ENCODE results near the gene ZSCAN2. TPM values are rescaled to one million over a fixed set of nuclear protein-coding genes. Genes with fewer than 3 reads are reported as not detected.

ZSCAN2 gene
- total RNA-seq, 3 donors from 2014 or later, result 6.3 to 9.3 (median 6.6) TPM

DNA sequence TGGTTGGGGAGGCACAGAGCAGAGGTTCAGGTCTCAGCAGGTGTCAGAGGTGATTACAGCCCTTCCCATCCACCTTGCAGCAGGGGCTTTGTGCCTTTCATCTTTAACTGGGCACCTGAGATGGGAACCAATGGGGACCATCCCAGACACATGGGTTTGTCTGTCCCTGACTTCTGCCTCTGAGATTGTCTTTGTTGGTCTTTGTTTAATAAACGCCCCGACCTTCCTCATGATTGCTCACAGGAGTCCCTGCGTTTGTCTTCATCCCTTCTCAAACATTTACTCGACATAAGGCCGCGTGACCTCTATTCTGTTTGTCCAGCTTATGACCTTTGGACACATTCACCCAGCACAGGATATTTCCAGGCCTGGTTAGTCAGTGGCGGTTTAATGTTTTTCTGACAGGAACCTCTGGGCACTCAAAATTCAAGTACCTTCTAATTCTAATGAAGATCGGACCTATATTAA, 5.9 kb downstream of the ZSCAN2 start:
- Mint-ChIP-seq H3K4me3 (no peak overlapping the region), H3K4me1 (ENCODE audit: low read depth) (peaks cover 40% of the 10 kb centered on the region), H3K9me3 (no peaks in the 10 kb centered on the region), H3K27me3 (ENCODE audit: low read depth) (no peaks in the 10 kb centered on the region), H3K36me3 (ENCODE audit: insufficient read depth) (peaks cover 18% of the 10 kb centered on the region)
- no peak for DNase-seq
- ATAC-seq, result no peak

DNA sequence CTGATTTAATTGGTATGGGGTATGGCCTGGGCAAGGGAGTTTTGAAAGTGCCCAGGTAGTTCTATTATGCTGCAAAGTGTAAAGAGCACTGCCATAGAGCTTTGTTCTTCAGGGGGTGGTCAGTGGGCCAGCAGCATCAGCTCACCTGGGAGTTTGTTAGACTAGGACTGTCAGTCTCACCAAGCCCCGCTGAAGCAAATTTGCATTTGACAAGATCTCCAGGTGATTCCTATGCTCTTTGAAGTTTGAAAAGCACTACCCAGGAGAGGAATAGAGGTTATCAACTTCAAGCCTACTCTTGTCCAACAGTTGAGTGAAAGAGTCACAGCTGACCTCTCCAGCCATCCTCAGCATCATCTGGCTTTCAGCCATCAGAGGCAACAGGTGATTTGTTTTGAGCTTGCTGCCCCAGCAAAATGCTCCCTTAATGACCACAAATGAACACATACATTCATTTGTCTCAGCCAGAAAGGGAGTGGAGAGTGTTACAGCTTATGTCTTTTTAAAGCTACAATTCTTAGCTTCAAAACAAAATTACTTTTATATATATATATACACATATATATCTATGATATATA, 8.0 kb downstream of the ZSCAN2 start:
- no peak for ATAC-seq
- H3K4me3 Mint-ChIP-seq, result no peak overlapping the region
- H3K36me3 Mint-ChIP-seq (ENCODE audit: insufficient read depth), result peaks cover 15% of the 10 kb centered on the region
- DNase-seq, result no peak
- no peaks in the 10 kb centered on the region for H3K9me3 Mint-ChIP-seq
- H3K4me1 Mint-ChIP-seq (ENCODE audit: low read depth), result peaks cover 26% of the 10 kb centered on the region
- no peaks in the 10 kb centered on the region for H3K27me3 Mint-ChIP-seq (ENCODE audit: low read depth)

DNA sequence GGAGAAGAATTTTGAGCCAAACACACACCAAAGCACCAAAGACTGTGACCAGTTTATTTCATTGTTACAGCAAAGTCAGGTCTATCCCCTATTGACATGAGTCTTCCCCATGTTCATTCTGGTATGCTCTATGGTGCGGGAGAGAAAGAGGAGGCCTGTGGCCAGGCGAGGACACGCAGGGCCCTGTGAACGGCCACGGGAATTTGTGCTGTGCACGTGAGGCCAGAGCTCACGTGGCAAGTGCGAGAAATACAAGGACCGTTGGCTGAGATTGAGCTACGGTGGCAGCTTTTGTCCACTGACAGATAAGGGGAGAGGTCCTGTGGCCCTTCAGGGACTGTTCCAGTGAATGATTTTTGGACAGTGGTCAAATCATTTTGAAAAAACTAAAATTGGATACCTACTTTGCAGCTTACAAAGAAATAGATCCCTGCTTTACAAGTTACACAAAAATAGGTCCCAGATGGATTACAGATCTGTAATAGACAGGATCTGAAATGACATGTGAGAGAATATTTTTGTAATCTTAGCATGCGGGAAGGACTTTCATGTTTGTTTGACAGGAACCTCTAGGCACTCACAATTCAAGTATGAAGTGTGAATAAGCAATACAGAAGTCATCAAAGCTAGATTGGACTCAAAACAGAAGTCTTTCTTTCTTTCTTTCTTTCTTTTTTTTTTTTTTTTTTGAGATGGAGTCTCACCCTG, 9.2 kb downstream of the ZSCAN2 start:
- H3K4me1 Mint-ChIP-seq (ENCODE audit: low read depth), result peaks cover 19% of the 10 kb centered on the region
- peaks cover 15% of the 10 kb centered on the region for H3K36me3 Mint-ChIP-seq (ENCODE audit: insufficient read depth)
- no peak overlapping the region for H3K4me3 Mint-ChIP-seq
- no peak for DNase-seq
- H3K9me3 Mint-ChIP-seq, result no peaks in the 10 kb centered on the region
- H3K27me3 Mint-ChIP-seq (ENCODE audit: low read depth), result no peaks in the 10 kb centered on the region
- no peak for ATAC-seq

DNA sequence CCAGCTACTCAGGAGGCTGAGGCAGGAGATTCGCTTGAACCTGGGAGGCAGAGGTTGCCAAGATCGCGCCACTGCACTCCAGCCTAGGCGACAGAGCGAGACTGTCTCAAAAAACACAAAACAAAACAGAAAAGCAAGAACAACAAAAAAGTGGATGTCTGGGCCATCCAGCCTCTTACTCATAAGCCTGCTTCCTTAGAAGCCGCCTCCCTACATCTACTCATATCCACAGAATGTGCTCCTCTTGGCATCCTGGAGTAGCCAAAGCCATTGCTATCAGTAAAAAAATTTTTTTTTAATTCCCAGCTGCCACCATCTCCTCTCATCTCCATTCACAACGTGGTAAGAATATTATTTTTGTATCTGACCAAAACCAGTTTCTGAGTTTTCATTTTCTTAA, 10.8 kb downstream of the ZSCAN2 start:
- peaks cover 6% of the 10 kb centered on the region for H3K4me1 Mint-ChIP-seq (ENCODE audit: low read depth)
- no peaks in the 10 kb centered on the region for H3K9me3 Mint-ChIP-seq
- ATAC-seq, result no peak
- no peak overlapping the region for H3K4me3 Mint-ChIP-seq
- peaks cover 14% of the 10 kb centered on the region for H3K36me3 Mint-ChIP-seq (ENCODE audit: insufficient read depth)
- no peaks in the 10 kb centered on the region for H3K27me3 Mint-ChIP-seq (ENCODE audit: low read depth)
- no peak for DNase-seq

DNA sequence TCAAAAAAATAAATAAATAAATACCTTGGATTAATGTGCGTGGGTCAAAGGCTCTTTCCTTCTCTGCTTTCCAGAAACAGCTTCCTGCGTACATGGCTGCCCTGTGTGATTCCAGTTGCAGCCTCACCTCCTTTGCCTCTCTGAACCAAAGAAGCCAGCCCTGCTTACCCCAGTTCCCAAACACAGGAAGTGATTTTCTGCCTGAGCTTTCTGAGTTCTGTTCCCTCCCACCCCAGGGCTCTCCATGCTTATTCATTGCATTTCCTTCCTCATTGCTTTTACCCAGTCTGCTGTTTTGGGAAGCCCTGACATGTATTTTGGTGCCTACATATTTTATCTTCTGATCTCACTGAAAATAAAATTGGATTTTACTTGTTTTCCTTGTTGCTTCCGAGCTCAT, 15.4 kb downstream of the ZSCAN2 start:
- H3K9me3 Mint-ChIP-seq, result peaks cover 13% of the 10 kb centered on the region
- ATAC-seq, result no peak
- DNase-seq, result no peak
- no peak overlapping the region for H3K4me3 Mint-ChIP-seq
- peaks cover 20% of the 10 kb centered on the region for H3K36me3 Mint-ChIP-seq (ENCODE audit: insufficient read depth)
- no peaks in the 10 kb centered on the region for H3K27me3 Mint-ChIP-seq (ENCODE audit: low read depth)
- peaks cover 1% of the 10 kb centered on the region for H3K4me1 Mint-ChIP-seq (ENCODE audit: low read depth)

DNA sequence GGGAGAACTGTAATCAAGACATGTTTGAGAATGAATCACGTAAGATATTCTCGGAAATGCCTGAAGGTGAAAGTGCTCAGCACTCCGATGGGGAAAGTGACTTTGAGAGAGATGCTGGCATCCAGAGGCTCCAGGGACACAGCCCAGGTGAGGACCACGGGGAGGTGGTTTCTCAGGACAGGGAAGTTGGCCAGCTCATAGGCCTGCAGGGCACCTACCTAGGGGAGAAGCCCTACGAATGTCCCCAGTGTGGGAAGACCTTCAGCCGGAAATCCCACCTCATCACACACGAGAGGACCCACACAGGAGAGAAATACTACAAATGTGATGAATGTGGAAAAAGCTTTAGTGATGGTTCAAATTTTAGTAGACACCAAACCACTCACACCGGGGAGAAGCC, 19.8 kb downstream of the ZSCAN2 start:
- Mint-ChIP-seq H3K4me1 (ENCODE audit: low read depth) (no peaks in the 10 kb centered on the region), H3K9me3 (peaks cover 15% of the 10 kb centered on the region), H3K36me3 (ENCODE audit: insufficient read depth) (peaks cover 36% of the 10 kb centered on the region), H3K4me3 (no peak overlapping the region), H3K27me3 (ENCODE audit: low read depth) (no peaks in the 10 kb centered on the region)
- ATAC-seq, result no peak
- DNase-seq, result no peak

DNA sequence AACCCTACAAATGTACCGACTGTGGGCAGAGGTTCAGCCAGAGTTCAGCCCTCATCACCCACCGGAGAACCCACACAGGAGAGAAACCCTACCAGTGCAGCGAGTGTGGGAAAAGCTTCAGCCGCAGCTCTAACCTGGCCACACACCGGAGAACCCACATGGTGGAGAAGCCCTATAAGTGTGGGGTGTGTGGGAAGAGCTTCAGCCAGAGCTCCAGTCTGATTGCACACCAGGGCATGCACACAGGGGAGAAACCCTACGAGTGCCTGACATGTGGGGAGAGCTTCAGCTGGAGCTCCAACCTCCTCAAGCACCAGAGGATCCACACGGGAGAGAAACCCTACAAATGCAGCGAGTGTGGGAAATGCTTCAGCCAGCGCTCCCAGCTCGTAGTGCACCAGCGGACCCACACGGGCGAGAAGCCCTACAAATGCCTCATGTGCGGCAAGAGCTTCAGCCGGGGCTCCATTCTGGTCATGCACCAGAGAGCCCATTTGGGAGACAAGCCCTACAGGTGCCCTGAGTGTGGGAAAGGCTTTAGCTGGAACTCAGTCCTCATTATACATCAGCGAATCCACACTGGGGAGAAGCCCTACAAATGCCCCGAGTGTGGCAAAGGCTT, 20.7 kb downstream of the ZSCAN2 start:
- H3K27me3 Mint-ChIP-seq (ENCODE audit: low read depth), result no peaks in the 10 kb centered on the region
- peaks cover 15% of the 10 kb centered on the region for H3K9me3 Mint-ChIP-seq
- H3K4me1 Mint-ChIP-seq (ENCODE audit: low read depth), result no peaks in the 10 kb centered on the region
- no peak for DNase-seq
- no peak overlapping the region for H3K4me3 Mint-ChIP-seq
- H3K36me3 Mint-ChIP-seq (ENCODE audit: insufficient read depth), result peaks cover 33% of the 10 kb centered on the region
- no peak for ATAC-seq

DNA sequence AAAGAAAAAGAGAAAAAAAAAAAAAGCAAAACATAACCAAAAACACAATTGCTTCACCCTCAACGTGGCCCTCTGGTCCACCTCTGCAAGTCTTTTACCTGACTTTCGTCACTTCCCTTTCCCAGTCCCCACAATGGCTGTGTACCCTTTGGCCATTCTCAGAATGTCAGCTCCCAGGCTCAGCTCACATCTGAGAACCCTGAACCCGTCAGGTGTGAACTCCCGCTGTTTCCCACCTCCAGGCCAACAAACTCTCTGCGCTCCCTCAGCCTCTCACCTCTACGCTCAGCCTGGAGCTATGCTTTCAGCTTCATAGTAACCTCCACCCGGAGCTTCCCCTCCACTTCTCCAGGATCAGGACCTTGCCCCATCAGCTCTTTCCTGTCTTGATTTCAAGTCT, 23.6 kb downstream of the ZSCAN2 start:
- no peaks in the 10 kb centered on the region for H3K4me1 Mint-ChIP-seq (ENCODE audit: low read depth)
- peaks cover 15% of the 10 kb centered on the region for H3K9me3 Mint-ChIP-seq
- peaks cover 30% of the 10 kb centered on the region for H3K36me3 Mint-ChIP-seq (ENCODE audit: insufficient read depth)
- ATAC-seq (no peak), DNase-seq (no peak)
- no peaks in the 10 kb centered on the region for H3K27me3 Mint-ChIP-seq (ENCODE audit: low read depth)
- H3K4me3 Mint-ChIP-seq, result no peak overlapping the region

DNA sequence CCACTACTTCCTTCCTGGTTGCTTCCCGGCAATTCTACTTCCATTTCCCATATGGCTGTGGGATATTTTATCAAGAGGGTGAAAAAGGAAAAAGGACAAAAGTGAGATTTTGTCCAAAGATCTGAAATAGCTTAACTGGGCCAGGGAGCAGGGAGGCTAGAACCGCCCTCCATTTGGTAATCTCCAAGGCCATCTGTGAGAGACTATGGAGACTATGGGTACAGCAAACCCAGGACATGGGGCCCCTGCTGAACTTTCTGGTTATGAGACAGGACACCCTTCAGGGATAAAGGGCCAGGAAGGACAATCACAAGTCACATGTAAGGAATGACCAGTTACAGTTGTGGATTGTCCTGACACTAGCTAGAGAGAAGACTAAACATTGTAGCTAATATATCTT, 24.3 kb downstream of the ZSCAN2 start:
- peaks cover 12% of the 10 kb centered on the region for H3K9me3 Mint-ChIP-seq
- peaks cover 1% of the 10 kb centered on the region for H3K4me1 Mint-ChIP-seq (ENCODE audit: low read depth)
- DNase-seq (no peak), ATAC-seq (no peak)
- H3K27me3 Mint-ChIP-seq (ENCODE audit: low read depth), result no peaks in the 10 kb centered on the region
- no peak overlapping the region for H3K4me3 Mint-ChIP-seq
- peaks cover 27% of the 10 kb centered on the region for H3K36me3 Mint-ChIP-seq (ENCODE audit: insufficient read depth)

DNA sequence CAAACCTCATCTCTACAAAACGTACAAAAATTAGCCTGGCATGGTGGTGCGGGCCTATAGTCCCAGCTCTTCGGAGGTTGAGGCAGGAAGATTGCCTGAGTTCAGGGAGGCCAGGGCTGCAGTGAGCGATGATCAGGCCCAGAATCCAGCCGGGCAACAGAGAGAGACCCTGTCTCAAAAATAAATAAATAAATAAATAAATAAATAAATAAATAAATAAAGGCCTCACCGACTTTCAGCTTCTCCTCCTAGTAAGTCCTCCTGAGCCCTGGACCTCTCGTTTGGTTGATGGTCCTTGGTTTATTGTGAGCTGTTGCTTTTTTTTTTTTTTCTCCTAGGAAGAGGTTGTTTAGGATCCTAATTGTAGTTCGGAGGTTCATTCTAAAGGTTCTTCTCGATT, 28.2 kb downstream of the ZSCAN2 start:
- Mint-ChIP-seq H3K36me3 (ENCODE audit: insufficient read depth) (peaks cover 4% of the 10 kb centered on the region), H3K9me3 (no peaks in the 10 kb centered on the region), H3K4me3 (no peak overlapping the region), H3K4me1 (ENCODE audit: low read depth) (peaks cover 24% of the 10 kb centered on the region), H3K27me3 (ENCODE audit: low read depth) (no peaks in the 10 kb centered on the region)
- ATAC-seq (no peak), DNase-seq (no peak)

DNA sequence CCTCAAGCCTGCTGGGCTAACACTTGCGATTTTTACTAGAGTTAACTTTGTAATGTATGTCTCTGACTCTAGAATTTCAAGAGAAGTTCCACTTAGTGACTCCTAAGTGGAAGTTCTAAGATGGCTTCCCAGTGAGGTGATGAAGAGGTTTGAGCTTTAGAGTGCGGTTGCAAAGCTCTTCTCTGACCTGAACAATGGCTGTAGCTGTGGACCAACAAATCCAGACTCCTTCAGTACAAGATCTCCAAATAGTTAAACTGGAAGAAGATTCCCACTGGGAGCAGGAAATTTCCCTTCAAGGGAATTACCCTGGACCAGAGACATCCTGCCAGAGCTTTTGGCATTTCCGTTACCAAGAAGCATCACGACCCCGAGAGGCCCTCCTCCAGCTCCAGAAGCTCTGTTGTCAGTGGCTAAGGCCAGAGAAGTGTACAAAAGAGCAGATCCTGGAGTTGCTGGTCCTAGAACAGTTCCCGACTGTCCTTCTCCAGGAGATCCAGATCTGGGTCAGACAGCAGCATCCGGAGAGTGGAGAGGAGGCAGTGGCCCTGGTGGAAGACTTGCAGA, 31.0 kb downstream of the ZSCAN2 start:
- DNase-seq (no peak), ATAC-seq (peak in 1 of 2 donors; percentile 1)
- H3K4me3 Mint-ChIP-seq, result peak overlapping the region; percentile 95
- H3K9me3 Mint-ChIP-seq, result no peaks in the 10 kb centered on the region
- peaks cover 44% of the 10 kb centered on the region for H3K4me1 Mint-ChIP-seq (ENCODE audit: low read depth)
- no peaks in the 10 kb centered on the region for H3K27me3 Mint-ChIP-seq (ENCODE audit: low read depth)
- no peaks in the 10 kb centered on the region for H3K36me3 Mint-ChIP-seq (ENCODE audit: insufficient read depth)

DNA sequence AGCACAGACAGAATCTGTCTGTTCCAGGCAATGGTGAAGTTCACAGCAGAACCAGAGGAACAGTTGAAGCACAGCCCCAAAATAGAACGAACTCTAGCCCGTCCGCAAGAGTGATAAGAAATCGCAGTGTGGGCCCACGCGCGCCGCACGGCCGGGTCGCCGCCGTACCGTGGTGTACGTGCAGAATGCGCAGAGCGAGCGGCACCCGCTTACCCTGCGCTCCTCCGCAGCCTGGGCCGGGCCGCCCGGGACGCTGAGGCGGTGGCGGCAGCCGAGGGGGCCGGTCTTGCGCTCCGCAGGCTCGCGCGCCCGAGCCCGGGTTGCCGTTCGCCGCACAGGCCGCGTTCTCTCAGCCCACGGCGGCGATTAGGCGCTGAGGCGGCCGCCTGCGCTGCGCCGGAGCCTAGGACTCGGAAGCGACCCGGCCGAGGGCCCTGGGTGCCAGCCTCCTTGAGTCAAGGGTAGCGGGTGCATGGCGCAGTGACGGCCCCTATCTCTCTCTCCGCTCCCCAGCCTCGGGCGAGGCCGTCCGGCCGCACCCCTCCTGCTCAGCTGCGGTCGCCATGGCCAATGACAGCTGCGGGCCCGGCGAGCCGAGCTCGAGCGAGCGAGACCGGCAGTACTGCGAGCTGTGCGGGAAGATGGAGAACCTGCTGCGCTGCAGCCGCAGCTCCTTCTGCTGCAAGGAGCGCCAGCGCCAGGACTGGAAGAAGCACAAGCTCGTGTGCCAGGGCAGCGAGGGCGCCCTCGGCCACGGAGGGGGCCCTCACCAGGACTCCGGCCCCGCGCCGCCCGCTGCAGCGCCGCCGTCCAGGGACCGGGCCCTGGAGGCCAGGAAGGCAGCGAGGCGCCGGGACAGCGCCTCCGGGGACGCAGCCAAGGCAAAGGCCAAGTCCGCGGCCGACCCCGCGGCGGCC, 32.8 kb downstream of the ZSCAN2 start:
- DNase-seq, result peak; percentile 65
- Mint-ChIP-seq H3K27me3 (ENCODE audit: low read depth) (no peaks in the 10 kb centered on the region), H3K4me3 (peak overlapping the region; percentile 95), H3K9me3 (no peaks in the 10 kb centered on the region), H3K4me1 (ENCODE audit: low read depth) (peaks cover 50% of the 10 kb centered on the region), H3K36me3 (ENCODE audit: insufficient read depth) (peaks cover 4% of the 10 kb centered on the region)
- ATAC-seq, result peak; percentile 67 to 71

DNA sequence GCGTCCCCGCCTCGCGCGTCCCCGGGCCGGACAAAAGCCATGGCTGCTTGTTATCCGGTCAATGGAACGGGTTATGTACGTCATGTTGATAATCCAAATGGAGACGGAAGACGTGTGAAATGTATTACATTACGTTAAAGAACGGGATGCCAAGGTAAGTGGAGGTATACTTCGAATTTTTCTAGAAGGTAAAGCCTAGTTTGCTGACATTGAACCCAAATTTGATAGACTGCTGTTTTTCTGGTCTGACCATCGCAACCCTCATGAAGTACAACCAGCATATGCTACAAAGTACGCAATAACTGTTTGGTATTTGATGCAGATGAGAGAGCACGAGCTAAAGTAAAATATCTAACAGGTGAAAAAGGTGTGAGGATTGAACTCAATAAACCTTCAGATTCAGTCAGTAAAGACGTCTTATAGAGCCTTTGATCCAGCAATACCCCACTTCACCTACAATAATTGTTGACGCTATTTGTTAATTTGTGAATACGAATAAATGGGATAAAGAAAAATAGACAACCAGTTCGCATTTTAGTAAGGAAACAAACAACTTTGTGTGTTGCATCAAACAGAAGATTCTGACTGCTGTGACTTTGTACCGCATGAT, 33.5 kb downstream of the ZSCAN2 start:
- DNase-seq (no peak), ATAC-seq (no peak)
- H3K36me3 Mint-ChIP-seq (ENCODE audit: insufficient read depth), result peaks cover 8% of the 10 kb centered on the region
- H3K9me3 Mint-ChIP-seq, result no peaks in the 10 kb centered on the region
- H3K4me1 Mint-ChIP-seq (ENCODE audit: low read depth), result peaks cover 50% of the 10 kb centered on the region
- no peaks in the 10 kb centered on the region for H3K27me3 Mint-ChIP-seq (ENCODE audit: low read depth)
- peak overlapping the region; percentile 92 for H3K4me3 Mint-ChIP-seq

DNA sequence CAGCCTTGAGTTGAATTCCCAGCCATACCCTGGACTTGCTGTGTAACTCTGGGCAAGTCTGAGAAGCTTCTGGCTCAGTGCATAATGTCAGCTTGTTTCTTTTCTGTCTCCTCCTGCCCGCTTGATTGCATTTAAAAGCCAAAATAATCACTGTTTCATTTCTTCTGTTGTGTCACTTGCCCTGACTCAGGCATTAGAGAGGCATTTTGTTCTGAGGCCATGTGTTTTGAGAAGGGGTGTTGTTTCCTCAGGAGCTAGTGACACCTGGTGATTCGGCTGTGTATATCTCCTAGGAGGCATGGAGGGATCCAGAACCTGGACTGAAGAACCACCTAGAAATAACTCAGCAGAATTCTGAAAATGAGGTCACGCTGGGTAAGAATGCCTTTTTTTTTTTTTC, 37.3 kb downstream of the ZSCAN2 start:
- no peak overlapping the region for H3K4me3 Mint-ChIP-seq
- H3K27me3 Mint-ChIP-seq (ENCODE audit: low read depth), result no peaks in the 10 kb centered on the region
- no peak for ATAC-seq
- H3K4me1 Mint-ChIP-seq (ENCODE audit: low read depth), result peaks cover 32% of the 10 kb centered on the region
- no peaks in the 10 kb centered on the region for H3K9me3 Mint-ChIP-seq
- no peak for DNase-seq
- peaks cover 20% of the 10 kb centered on the region for H3K36me3 Mint-ChIP-seq (ENCODE audit: insufficient read depth)
